ENCODE measurements around the gene SERBP1.

- TF ChIP-seq POLR2AphosphoS5 (IDR thresholded peaks at IDR 0.05) = no peak
- no peak for TF ChIP-seq CTCF (IDR thresholded peaks at IDR 0.05)
These were observed 28.9 kb upstream of the SERBP1 start for GRCh38 chr1:67459068-67459467.
